Hippocampal formation (tissue), 2 donors: Measurements from ENCODE around the gene ABCB8.
A peak's percentile ranks its signal among the peaks of the same experiment; 100 is the strongest.

Experiments used
- DNase-seq, 2 donors: peaks; one replicate each; lab custom pipeline; 2025; lab: John Stamatoyannopoulos, UW

ABCB8 gene

GRCh38 chr7:151074817-151075661 is 46.8 kb downstream of the ABCB8 start:
- DNase-seq: no peak

GRCh38 chr7:151075662-151075971 is 47.4 kb downstream of the ABCB8 start:
- DNase-seq: no peak

- DNase-seq: no peak
Measured at GRCh38 chr7:151075978-151076426, 47.8 kb downstream of the ABCB8 start.

- DNase-seq: no peak
Measured at GRCh38 chr7:151076863-151077704, 48.8 kb downstream of the ABCB8 start.

- DNase-seq: no peak
Measured at GRCh38 chr7:151077705-151078232, 49.5 kb downstream of the ABCB8 start.

- DNase-seq: no peak
Measured at GRCh38 chr7:151078233-151079040, 50.2 kb downstream of the ABCB8 start.

GRCh38 chr7:151079199-151079910 is 51.1 kb downstream of the ABCB8 start:
- no peak for DNase-seq

GRCh38 chr7:151080067-151080521 is 51.8 kb downstream of the ABCB8 start:
- no peak for DNase-seq

- peak; percentile 88 to 96 for DNase-seq
Measured at GRCh38 chr7:151080522-151081169, 52.4 kb downstream of the ABCB8 start, which contains the start of gene FASTK. TSS of gene FASTK (minus strand) at chr7:151080809. CDS start at chr7:151080766, 43 bp downstream.

GRCh38 chr7:151081170-151082101 is 53.2 kb downstream of the ABCB8 start:
- no peak for DNase-seq

- DNase-seq: no peak
Measured at GRCh38 chr7:151082141-151083070, 54.2 kb downstream of the ABCB8 start.

GRCh38 chr7:151083071-151083823 is 55.0 kb downstream of the ABCB8 start, which contains the start of gene TMUB1:
TSS of gene TMUB1 (minus strand) at chr7:151083493. CDS start at chr7:151082563, 930 bp downstream.
- DNase-seq: peak; percentile 32 to 71

GRCh38 chr7:151083824-151084160 is 55.5 kb downstream of the ABCB8 start:
- DNase-seq: no peak

- no peak for DNase-seq
Measured at GRCh38 chr7:151085329-151085690, 57.1 kb downstream of the ABCB8 start.

- DNase-seq: peak; percentile 82 to 90
Measured at GRCh38 chr7:151085691-151086620, 57.7 kb downstream of the ABCB8 start, which contains the start of gene AGAP3. TSS of gene AGAP3 (plus strand) at chr7:151086475. CDS start at chr7:151086742, 267 bp downstream.

GRCh38 chr7:151086802-151087244 is 58.6 kb downstream of the ABCB8 start:
- DNase-seq: no peak
